ENCODE results near the gene CYBRD1. TPM values are rescaled to one million over a fixed set of nuclear protein-coding genes. Genes with fewer than 3 reads are reported as not detected.

Gene CYBRD1
- polyA plus RNA-seq, 1 experiment: 308 TPM

DNA sequence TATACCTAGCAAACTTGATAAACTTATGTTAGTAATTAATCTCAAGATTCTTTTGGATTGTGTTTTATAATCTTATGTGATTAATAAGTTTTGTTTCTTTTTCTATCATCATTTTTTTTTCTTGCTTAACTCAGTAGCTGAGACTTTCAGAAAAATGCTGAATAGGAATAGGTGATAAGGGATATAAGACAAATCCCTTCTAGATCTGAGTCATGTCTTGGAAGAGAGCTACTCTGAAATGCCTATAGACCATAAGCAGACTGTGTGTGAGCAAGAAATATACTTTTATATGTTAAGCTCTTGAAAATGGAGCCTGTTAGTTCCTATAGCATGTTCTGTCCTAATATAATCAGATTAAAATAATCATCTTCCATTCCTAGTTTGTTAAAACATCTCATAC lies 29.6 kb downstream of the CYBRD1 start:
- TF ChIP-seq, protein P1, sequence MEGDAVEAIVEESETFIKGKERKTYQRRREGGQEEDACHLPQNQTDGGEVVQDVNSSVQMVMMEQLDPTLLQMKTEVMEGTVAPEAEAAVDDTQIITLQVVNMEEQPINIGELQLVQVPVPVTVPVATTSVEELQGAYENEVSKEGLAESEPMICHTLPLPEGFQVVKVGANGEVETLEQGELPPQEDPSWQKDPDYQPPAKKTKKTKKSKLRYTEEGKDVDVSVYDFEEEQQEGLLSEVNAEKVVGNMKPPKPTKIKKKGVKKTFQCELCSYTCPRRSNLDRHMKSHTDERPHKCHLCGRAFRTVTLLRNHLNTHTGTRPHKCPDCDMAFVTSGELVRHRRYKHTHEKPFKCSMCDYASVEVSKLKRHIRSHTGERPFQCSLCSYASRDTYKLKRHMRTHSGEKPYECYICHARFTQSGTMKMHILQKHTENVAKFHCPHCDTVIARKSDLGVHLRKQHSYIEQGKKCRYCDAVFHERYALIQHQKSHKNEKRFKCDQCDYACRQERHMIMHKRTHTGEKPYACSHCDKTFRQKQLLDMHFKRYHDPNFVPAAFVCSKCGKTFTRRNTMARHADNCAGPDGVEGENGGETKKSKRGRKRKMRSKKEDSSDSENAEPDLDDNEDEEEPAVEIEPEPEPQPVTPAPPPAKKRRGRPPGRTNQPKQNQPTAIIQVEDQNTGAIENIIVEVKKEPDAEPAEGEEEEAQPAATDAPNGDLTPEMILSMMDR (IDR thresholded peaks at IDR 0.05; ENCODE audit: insufficient read depth, low read depth, low read length): no peak
- CTCF ChIA-PET: interaction anchor here (0.6 kb wide), 1 partner anchor 45 kb away, joined by 4 read pairs; no protein-coding TSS in a partner anchor

DNA sequence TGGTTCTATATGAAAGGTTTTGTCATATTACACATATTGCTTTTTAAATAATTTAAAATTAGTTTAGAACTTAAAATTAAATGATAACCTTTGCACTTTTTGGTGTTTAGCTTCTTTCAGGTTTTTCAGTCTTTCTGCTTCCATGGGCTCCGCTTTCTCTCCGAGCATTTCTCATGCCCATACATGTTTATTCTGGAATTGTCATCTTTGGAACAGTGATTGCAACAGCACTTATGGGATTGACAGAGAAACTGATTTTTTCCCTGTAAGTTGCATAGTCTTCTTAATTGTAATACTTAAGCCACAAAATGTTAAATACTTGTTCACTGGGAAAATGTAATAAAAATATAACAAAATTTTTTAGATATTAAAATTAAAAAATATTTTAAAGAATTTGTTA lies 31.0 kb downstream of the CYBRD1 start:
- Histone ChIP-seq H3K27me3 (ENCODE audit: control insufficient read depth, insufficient read depth, low read length) (no peaks in the 10 kb centered on the region), H3K4me3 (ENCODE audit: low read depth, low read length) (no peak overlapping the region), H3K36me3 (ENCODE audit: control insufficient read depth, insufficient read depth, low read length) (peaks cover 5% of the 10 kb centered on the region; the same call in 1 of the 2 replicates)
- TF ChIP-seq, protein P1 (IDR thresholded peaks at IDR 0.05; ENCODE audit: insufficient read depth, low read depth, low read length): no peak
- POLR2A ChIA-PET: no interaction called here
- no peak for DNase-seq (ENCODE audit: low read depth)
- CTCF ChIA-PET: interaction anchor here (1.0 kb wide), 1 partner anchor 20 kb away, joined by 3 read pairs; no protein-coding TSS in a partner anchor

More for the DNA sequence above, 29.6 kb downstream of the CYBRD1 start:
- Histone ChIP-seq H3K27me3 (ENCODE audit: control insufficient read depth, insufficient read depth, low read length) (no peaks in the 10 kb centered on the region), H3K36me3 (ENCODE audit: control insufficient read depth, insufficient read depth, low read length) (peaks cover 5% of the 10 kb centered on the region; the same call in 1 of the 2 replicates), H3K4me3 (ENCODE audit: low read depth, low read length) (no peak overlapping the region)
- POLR2A ChIA-PET: interaction anchor here (0.7 kb wide), 1 partner anchor 62 kb away, joined by 3 read pairs; no protein-coding TSS in a partner anchor
- no peak for DNase-seq (ENCODE audit: low read depth)

DNA sequence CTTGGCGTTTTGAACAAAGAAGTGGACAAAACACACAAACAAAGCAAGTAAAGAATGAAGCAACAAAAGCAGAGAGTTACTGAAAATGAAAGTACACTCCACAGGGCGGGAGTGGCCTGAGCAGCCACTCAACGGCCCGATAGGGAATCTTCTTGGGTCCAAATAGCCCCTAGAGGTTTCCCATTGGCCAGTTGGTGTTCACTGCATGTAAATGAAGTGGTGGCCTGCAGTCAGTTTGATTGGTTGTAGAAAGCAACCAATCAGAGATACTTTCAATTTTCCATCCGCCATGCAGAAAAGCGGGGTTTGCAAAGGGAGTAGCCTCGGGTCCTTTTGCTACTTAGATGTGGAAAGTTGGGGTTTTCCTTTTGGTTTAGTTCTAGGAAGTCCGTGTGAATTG lies 31.6 kb downstream of the CYBRD1 start:
- TF ChIP-seq, protein P1 (IDR thresholded peaks at IDR 0.05; ENCODE audit: insufficient read depth, low read depth, low read length): no peak
- Histone ChIP-seq H3K4me3 (ENCODE audit: low read depth, low read length) (no peak overlapping the region), H3K27me3 (ENCODE audit: control insufficient read depth, insufficient read depth, low read length) (no peaks in the 10 kb centered on the region), H3K36me3 (ENCODE audit: control insufficient read depth, insufficient read depth, low read length) (peaks cover 5% of the 10 kb centered on the region; the same call in 1 of the 2 replicates)
- CTCF ChIA-PET: no interaction called here
- DNase-seq (ENCODE audit: low read depth): no peak
- POLR2A ChIA-PET: no interaction called here

DNA sequence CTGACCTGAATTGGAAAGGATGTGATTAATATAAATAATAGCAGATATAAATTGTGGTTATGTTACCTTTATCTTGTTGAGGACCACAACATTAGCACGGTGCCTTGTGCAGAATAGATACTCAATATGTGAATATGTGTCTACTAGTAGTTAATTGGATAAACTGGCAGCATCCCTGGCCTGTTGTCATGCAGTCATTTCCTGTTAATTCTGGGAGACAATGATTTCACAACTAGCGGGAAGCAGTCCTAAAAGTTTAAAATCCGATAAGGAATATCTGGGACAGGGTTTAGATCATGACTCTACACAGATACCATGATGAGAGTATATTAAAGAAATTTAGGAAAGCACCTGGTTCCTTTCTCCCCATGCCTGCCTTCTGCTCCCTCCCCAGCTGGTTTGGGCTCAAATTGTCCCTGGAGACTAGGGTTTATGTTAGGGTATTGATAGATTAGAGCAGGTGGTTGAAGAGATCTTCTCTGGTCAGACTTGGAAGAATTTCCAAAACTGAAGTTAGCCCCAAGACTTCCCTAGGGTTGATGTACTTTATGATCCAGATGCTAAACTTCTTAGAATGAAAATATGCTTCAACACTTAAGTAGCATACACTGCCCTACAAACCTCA lies 32.8 kb downstream of the CYBRD1 start:
- ChIA-PET POLR2A (no interaction called here), CTCF (interaction anchor here (0.7 to 1.4 kb wide), 2 partner anchors 11 to 379 kb away, joined by 3 to 4 read pairs; no protein-coding TSS in a partner anchor)
- Histone ChIP-seq H3K4me3 (ENCODE audit: low read depth, low read length) (no peak overlapping the region), H3K36me3 (ENCODE audit: control insufficient read depth, insufficient read depth, low read length) (peaks cover 5% of the 10 kb centered on the region; the same call in 1 of the 2 replicates), H3K27me3 (ENCODE audit: control insufficient read depth, insufficient read depth, low read length) (no peaks in the 10 kb centered on the region)
- no peak for DNase-seq (ENCODE audit: low read depth)
- TF ChIP-seq, protein P1 (IDR thresholded peaks at IDR 0.05; ENCODE audit: insufficient read depth, low read depth, low read length): no peak

DNA sequence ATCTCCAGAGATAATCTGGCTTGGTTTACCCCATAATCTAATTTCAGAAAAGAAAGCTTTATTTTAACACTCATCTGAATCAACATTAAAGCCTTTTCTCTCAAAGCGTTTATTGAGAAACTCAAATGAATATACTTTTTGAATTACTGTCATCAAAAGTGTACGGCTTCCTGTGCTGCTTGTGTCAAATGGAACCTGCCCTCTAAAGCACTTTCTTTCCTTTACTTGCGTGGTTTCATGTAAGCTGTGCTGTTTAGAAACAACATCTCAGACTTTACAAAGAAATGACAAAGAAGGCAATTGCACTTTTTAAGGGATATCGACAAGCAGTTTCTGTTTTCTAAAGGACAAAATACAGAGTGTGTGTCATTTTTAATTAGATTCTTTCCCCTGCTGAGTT lies 35.1 kb downstream of the CYBRD1 start:
- ChIA-PET POLR2A (no interaction called here), CTCF (interaction anchor here (0.8 to 1.3 kb wide), 4 partner anchors 10 to 16 kb away, joined by 3 to 5 read pairs (median 3); no protein-coding TSS in a partner anchor)
- H3K27me3 ChIP-seq (ENCODE audit: control insufficient read depth, insufficient read depth, low read length): no peaks in the 10 kb centered on the region
- peaks cover 5% of the 10 kb centered on the region; the same call in 1 of the 2 replicates for H3K36me3 ChIP-seq (ENCODE audit: control insufficient read depth, insufficient read depth, low read length)
- TF ChIP-seq, protein P1 (IDR thresholded peaks at IDR 0.05; ENCODE audit: insufficient read depth, low read depth, low read length): no peak
- no peak overlapping the region for H3K4me3 ChIP-seq (ENCODE audit: low read depth, low read length)
- DNase-seq (ENCODE audit: low read depth): no peak
